Measurements from ENCODE around the gene LAMB3.

Gene LAMB3

GRCh38 chr1:209613400-209614150 lies 38.6 kb downstream of the LAMB3 start:
- no peak for TF ChIP-seq CTCF (IDR thresholded peaks at IDR 0.05; ENCODE audit: control insufficient read depth, extremely low read depth, insufficient read depth)
- no peak overlapping the region for H3K4me3 ChIP-seq (ENCODE audit: low read depth, low read length)
- DNase-seq (ENCODE audit: low read depth), result no peak

GRCh38 chr1:209612646-209613399 lies 39.4 kb downstream of the LAMB3 start:
- TF ChIP-seq CTCF (IDR thresholded peaks at IDR 0.05; ENCODE audit: control insufficient read depth, extremely low read depth, insufficient read depth), result no peak
- no peak overlapping the region for H3K4me3 ChIP-seq (ENCODE audit: low read depth, low read length)
- DNase-seq (ENCODE audit: low read depth), result no peak

GRCh38 chr1:209611771-209612570 lies 40.3 kb downstream of the LAMB3 start:
- no peak overlapping the region for H3K4me3 ChIP-seq (ENCODE audit: low read depth, low read length)
- TF ChIP-seq CTCF (IDR thresholded peaks at IDR 0.05; ENCODE audit: control insufficient read depth, extremely low read depth, insufficient read depth), result no peak
- DNase-seq (ENCODE audit: low read depth), result no peak

- DNase-seq (ENCODE audit: low read depth), result no peak
- no peak for TF ChIP-seq CTCF (IDR thresholded peaks at IDR 0.05; ENCODE audit: control insufficient read depth, extremely low read depth, insufficient read depth)
- no peak overlapping the region for H3K4me3 ChIP-seq (ENCODE audit: low read depth, low read length)
These were observed 41.7 kb downstream of the LAMB3 start for GRCh38 chr1:209610631-209610905.

GRCh38 chr1:209609791-209610630 lies 42.2 kb downstream of the LAMB3 start:
- no peak for TF ChIP-seq CTCF (IDR thresholded peaks at IDR 0.05; ENCODE audit: control insufficient read depth, extremely low read depth, insufficient read depth)
- no peak for DNase-seq (ENCODE audit: low read depth)
- H3K4me3 ChIP-seq (ENCODE audit: low read depth, low read length), result no peak overlapping the region

GRCh38 chr1:209609041-209609790 lies 43.0 kb downstream of the LAMB3 start:
- no peak overlapping the region for H3K4me3 ChIP-seq (ENCODE audit: low read depth, low read length)
- no peak for TF ChIP-seq CTCF (IDR thresholded peaks at IDR 0.05; ENCODE audit: control insufficient read depth, extremely low read depth, insufficient read depth)
- no peak for DNase-seq (ENCODE audit: low read depth)

Data from LNCaP clone FGC (cell line).